Breast epithelium (tissue), 4 donors: ENCODE measurements around the gene GRB2. TPM values are rescaled to one million over a fixed set of nuclear protein-coding genes. Genes with fewer than 3 reads are reported as not detected.

ENCODE experiments used
- DNase-seq, 2 donors: peaks; one replicate each; pipeline ENCODE4 v3.0.0-alpha.2; 2019; ENCODE audit warnings: low spot score in 2 of 2
- H3K27ac ChIP-seq, 2 donors: fragments of 200-600 bp; sonication (generic) in 1 of 2; one replicate each; pipeline ENCODE4 v1.5.1; 2016 to 2019; ENCODE audit warnings: mild to moderate bottlenecking in 1 of 2
- H3K27me3 ChIP-seq, 2 donors: fragments of 200-600 bp; sonication (generic) in 1 of 2; one replicate each; pipeline versions ENCODE4 v1.5.1 to v1.6.0; 2017 to 2019; ENCODE audit warnings: control low read depth in 1 of 2, mild to moderate bottlenecking in 1 of 2
- H3K36me3 ChIP-seq: fragments of 200-600 bp; one replicate; pipeline ENCODE4 v1.5.1; 2019
- H3K4me1 ChIP-seq, 2 donors: fragments of 200-600 bp; sonication (generic); one replicate each; pipeline ENCODE4 v1.5.1; 2016 to 2019; ENCODE audit warnings: control low read depth in 1 of 2
- H3K4me3 ChIP-seq, 3 donors: fragments of 200-600 bp; sonication (generic); 1 replicate in 2 of 3; 2 replicates in 1 of 3; pipeline ENCODE4 v1.5.1; 2016 to 2019; ENCODE audit warnings: mild to moderate bottlenecking in 3 of 3, moderate library complexity in 2 of 3
- H3K9me3 ChIP-seq, 2 donors: fragments of 200-600 bp; sonication (generic) in 1 of 2; one replicate each; pipeline ENCODE4 v1.5.1; 2016 to 2019; ENCODE audit warnings: control low read depth in 1 of 2
- POLR2A ChIP-seq: fragments of 450-650 bp; IDR thresholded peaks from one replicate; pipeline ENCODE4 v1.6.1; 2016; ENCODE audit warnings: antibody characterized with exemption, mild to moderate bottlenecking, moderate library complexity
- POLR2AphosphoS5 ChIP-seq, 3 donors: sonication (generic); formaldehyde crosslinking; IDR thresholded peaks; one replicate each; pipeline ENCODE4 v1.6.1; 2017; ENCODE audit warnings: antibody characterized with exemption in 3 of 3
- intact Hi-C: fragments of 100-400 bp; cut with DNase I; formaldehyde crosslinking; loops from one replicate; pipeline ENCODE4 v1.15.1; 2023; ENCODE audit warnings: low total_unique reads
- total RNA-seq, 3 donors: library from RNA; depleted of rRNA; stranded (reverse); fragments of >200 nt; gene quantifications; one replicate each; pipeline ENCODE4 v1.1.0, GENCODE V29; 2016
- TF ChIP-seq, protein P1 (sequence below), 3 donors: fragments of 450-650 bp; IDR thresholded peaks; one replicate each; pipeline ENCODE4 v1.5.1; 2016 to 2017; ENCODE audit warnings: antibody characterized with exemption in 3 of 3, mild to moderate bottlenecking in 3 of 3, moderate library complexity in 3 of 3

Gene GRB2
- total RNA-seq, 3 donors from 2014 or later = 72.4 to 104 (median 77.1) TPM

DNA sequence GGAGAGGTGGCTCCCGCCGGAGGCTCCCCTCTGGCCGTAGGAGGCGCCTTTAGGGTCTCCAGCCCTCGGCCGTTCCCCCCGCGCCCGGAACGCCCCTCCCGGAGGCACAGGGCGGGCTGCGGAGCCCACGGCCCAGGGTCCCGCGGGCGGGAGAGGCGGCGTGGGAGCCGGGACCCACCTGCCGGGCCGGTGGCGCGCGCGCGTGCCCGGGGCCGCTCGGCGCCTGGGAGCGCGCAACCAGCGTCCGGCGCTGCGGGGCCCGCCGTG is 134.6 kb downstream of the GRB2 start, which contains the start of gene MIF4GD:
MIF4GD (minus strand) TSS at position 266 of the 267 bp plus-strand sequence. CDS start 1,036 bp downstream, outside the sequence.
- intact Hi-C loops = no loop called here
- H3K4me3 ChIP-seq = peak within 1 kb of the TSS; percentile 78 to 91 (median 88)
- no peaks in the 10 kb centered on the region for H3K27me3 ChIP-seq
- H3K9me3 ChIP-seq = no peaks in the 10 kb centered on the region
- peaks cover 5 to 8% of the 10 kb centered on the region in 2 donors for H3K4me1 ChIP-seq
- peak within 1 kb of the TSS; percentile 94 to 95 for H3K27ac ChIP-seq
- no peak for DNase-seq
- H3K36me3 ChIP-seq = no peaks in the 10 kb centered on the region
- TF ChIP-seq POLR2A = no peak
- no peak for TF ChIP-seq POLR2AphosphoS5 (IDR thresholded peaks at IDR 0.05)
- TF ChIP-seq, protein P1, sequence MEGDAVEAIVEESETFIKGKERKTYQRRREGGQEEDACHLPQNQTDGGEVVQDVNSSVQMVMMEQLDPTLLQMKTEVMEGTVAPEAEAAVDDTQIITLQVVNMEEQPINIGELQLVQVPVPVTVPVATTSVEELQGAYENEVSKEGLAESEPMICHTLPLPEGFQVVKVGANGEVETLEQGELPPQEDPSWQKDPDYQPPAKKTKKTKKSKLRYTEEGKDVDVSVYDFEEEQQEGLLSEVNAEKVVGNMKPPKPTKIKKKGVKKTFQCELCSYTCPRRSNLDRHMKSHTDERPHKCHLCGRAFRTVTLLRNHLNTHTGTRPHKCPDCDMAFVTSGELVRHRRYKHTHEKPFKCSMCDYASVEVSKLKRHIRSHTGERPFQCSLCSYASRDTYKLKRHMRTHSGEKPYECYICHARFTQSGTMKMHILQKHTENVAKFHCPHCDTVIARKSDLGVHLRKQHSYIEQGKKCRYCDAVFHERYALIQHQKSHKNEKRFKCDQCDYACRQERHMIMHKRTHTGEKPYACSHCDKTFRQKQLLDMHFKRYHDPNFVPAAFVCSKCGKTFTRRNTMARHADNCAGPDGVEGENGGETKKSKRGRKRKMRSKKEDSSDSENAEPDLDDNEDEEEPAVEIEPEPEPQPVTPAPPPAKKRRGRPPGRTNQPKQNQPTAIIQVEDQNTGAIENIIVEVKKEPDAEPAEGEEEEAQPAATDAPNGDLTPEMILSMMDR (IDR thresholded peaks at IDR 0.05) = no peak

DNA sequence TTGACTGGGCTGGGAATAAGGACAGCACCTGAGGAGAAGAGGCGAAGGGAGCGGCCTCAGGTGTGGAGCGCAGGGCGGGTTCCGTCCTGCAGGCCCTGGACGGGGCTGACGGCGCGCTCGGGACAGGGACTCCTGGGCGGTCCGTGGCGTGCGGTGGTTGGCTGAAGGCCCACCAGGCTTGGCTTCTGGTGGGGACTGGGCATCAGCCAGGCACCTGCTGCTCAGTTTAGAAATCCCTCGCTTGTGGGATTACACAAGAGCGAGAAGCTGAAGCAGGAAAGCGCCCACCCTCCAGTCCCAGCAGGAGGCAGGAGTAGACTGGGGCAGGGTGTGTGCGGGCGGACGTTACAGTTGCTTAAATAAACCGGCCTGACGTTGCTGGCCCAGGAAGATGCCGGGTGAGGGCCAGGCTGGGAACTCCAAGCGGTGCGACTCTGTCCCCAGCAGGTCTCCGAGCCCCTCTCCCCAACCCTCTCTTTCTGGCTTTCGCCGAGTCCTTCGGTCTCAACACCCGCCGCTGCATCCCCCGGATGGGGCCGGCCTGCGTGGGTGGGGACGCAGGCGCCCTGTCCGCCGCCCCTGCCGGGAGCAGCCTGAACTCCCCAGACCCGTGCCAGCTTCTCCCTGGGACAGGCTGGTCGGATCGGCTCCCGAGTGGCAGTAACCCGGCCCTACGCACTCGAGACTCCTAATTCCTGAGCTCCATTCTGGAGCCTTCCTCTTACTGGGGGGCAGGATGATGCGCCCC is 135.1 kb downstream of the GRB2 start:
- peak; percentile 63 to 66 for DNase-seq
- no peaks in the 10 kb centered on the region for H3K9me3 ChIP-seq
- TF ChIP-seq POLR2AphosphoS5 (IDR thresholded peaks at IDR 0.05) (peak in 1 of 3 donors; percentile 11), POLR2A (no peak)
- TF ChIP-seq, protein P1 (IDR thresholded peaks at IDR 0.05) = peak in 2 of 3 donors; percentile 22 to 53
- H3K36me3 ChIP-seq = no peaks in the 10 kb centered on the region
- H3K27me3 ChIP-seq = no peaks in the 10 kb centered on the region
- H3K4me1 ChIP-seq = peaks cover 5 to 8% of the 10 kb centered on the region in 2 donors
- intact Hi-C loops = no loop called here
- H3K4me3 ChIP-seq = peak overlapping the region; percentile 78 to 91 (median 88)
- peak overlapping the region; percentile 94 to 95 for H3K27ac ChIP-seq

DNA sequence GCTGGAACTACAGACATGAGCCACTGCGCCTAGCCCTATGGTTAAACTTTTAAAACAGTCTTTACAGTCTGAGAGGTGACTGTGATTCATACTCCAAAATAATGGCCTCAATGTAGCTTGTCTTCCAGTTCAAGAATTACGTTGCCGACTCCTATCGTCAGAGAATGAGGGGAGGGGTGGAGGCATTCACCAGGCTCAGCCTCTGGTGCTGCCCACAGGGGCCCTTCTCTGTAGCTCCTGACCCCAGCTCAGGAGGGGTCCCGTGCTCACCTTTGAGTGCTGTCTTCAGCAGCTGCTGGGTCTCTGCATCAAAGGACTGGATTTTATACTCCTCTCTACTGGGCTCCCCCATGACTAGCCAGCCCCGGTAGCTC is 135.6 kb downstream of the GRB2 start:
- Histone ChIP-seq H3K36me3 (no peaks in the 10 kb centered on the region), H3K4me1 (peaks cover 5 to 8% of the 10 kb centered on the region in 2 donors), H3K9me3 (no peaks in the 10 kb centered on the region), H3K27ac (peak overlapping the region; percentile 94 to 95), H3K4me3 (peak overlapping the region; percentile 78 to 91 (median 88)), H3K27me3 (no peaks in the 10 kb centered on the region)
- intact Hi-C loops = no loop called here
- TF ChIP-seq POLR2A = no peak
- no peak for TF ChIP-seq POLR2AphosphoS5 (IDR thresholded peaks at IDR 0.05)
- TF ChIP-seq, protein P1 (IDR thresholded peaks at IDR 0.05) = no peak
- DNase-seq = no peak

Other genes starting within 250 kb of the GRB2 start
- gene SUMO2, start 222.7 kb downstream of the GRB2 start, total RNA-seq = 10 to 100 TPM; 68.8 to 78.6 (median 74.6) TPM
- gene NUP85, start 200.0 kb downstream of the GRB2 start, total RNA-seq = 10 to 100 TPM; 37.1 to 40.2 (median 37.7) TPM
- 10 to 100 TPM; 20.0 to 35.0 (median 32.8) TPM for gene GGA3, start 144.1 kb downstream of the GRB2 start, total RNA-seq
- 10 to 100 TPM; 37.0 to 46.5 (median 40.1) TPM for gene MRPS7, start 143.8 kb downstream of the GRB2 start, total RNA-seq
- gene MIF4GD, start 134.4 kb downstream of the GRB2 start, total RNA-seq = 10 to 100 TPM; 26.2 to 38.7 (median 28.8) TPM
- gene SLC25A19, start 116.2 kb downstream of the GRB2 start, total RNA-seq = 10 to 100 TPM; 11.4 to 13.8 (median 12.3) TPM
- gene TMEM94, start 51.0 kb upstream of the GRB2 start, total RNA-seq = 10 to 100 TPM; 45.1 to 62.5 (median 51.1) TPM
- 10 to 100 TPM in 2 of 3 donors, 1 to 10 TPM in 1; 10.0 to 23.3 (median 14.6) TPM for gene CASKIN2, start 109.9 kb upstream of the GRB2 start, total RNA-seq
- gene TSEN54, start 110.8 kb upstream of the GRB2 start, total RNA-seq = 10 to 100 TPM; 18.4 to 34.7 (median 31.2) TPM
- gene LLGL2, start 120.0 kb upstream of the GRB2 start, total RNA-seq = 10 to 100 TPM in 2 of 3 donors, 1 to 10 TPM in 1; 4.6 to 60.2 (median 52.4) TPM
- gene MYO15B, start 182.1 kb upstream of the GRB2 start, total RNA-seq = 100 to 1,000 TPM in 1 of 3 donors, 10 to 100 TPM in 2; 65.3 to 121 (median 86.6) TPM
- gene SMIM5, start 227.8 kb upstream of the GRB2 start, total RNA-seq = 1 to 10 TPM in 1 of 3 donors, under 1 TPM in 2; 0.29 to 2.6 (median 0.48) TPM